Hypothalamus (tissue), 51 donors: ENCODE results near the gene HMGN4.

ENCODE experiments used
- DNase-seq, 51 donors: peaks; one replicate each; lab custom pipeline; 2025; lab: John Stamatoyannopoulos, UW

The HMGN4 gene

DNA sequence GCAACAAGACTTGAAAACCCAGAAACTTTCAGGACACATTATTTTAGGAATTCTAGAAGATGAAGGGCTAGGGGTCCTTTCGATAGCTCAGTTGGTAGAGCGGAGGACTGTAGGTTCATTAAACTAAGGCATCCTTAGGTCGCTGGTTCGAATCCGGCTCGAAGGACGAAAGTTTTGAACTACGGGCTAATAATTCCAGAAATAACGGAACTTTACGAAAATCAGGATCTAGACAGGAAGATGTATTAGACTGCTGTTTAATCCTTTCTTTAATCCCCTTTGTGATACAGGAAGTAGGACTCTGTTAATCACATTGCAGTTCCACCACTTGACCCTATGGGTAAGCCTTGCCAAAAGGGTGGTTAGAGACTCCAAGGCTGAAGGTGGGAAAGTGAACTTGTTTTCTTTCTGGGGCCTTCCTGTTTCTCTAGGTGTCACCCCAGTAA, 37.4 kb downstream of the HMGN4 start:
- DNase-seq, result no peak

DNA sequence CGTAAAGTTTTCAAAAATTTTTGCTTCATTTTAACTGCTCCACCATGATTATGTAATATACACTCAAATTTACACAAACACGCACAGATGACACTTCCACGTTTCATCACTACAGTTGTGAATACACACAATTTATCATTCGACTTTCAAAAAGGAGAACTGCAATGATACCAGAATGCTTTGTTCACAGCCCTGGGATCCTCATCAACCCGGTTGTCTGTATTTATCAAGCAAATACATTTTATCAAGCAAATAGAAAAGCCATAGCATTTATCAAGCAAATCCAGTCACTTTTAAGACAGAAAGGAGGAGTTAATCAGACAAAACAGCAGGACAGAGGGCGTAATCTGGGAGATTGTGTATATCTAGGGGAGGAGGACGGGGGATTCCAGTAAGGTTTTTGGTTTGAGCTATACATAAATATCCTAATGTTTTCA, 38.3 kb downstream of the HMGN4 start:
- no peak for DNase-seq

DNA sequence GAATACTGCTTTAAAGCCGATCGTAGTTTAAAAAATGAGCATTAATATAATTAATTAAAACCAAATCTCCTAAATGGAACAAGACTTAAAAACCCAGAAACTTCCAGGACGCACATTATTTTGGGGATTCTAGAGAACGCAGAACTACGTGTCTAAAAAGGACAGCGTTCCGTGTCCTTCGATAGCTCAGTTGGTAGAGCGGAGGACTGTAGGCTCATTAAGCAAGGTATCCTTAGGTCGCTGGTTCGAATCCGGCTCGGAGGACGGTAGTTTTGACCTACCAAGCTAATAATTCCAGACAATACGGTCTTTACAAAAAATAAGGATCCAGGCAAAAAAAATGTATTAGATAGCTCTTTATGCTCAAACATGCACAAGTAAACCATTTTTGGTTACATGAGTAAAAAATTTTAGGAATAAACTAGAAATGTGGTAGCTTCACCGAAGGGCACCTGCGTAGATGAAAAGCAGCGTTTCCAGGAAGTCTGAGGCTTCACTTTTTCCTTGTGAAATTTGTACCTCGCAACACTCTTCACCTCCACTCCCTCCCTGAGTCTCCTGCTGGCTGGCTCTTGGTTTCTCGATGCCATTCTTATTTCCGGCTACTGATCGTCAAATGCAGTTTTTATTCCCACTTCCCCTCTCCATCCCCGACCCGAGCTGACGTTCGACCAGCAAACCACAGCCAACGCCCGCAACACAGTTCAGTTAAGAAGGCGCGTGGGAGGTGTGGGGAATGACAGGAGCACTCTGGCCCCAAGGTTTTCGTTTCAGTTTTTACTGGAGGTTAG, 39.0 kb downstream of the HMGN4 start:
- DNase-seq, result peak in 12 of 51 donors; percentile 5 to 40 (median 19)

DNA sequence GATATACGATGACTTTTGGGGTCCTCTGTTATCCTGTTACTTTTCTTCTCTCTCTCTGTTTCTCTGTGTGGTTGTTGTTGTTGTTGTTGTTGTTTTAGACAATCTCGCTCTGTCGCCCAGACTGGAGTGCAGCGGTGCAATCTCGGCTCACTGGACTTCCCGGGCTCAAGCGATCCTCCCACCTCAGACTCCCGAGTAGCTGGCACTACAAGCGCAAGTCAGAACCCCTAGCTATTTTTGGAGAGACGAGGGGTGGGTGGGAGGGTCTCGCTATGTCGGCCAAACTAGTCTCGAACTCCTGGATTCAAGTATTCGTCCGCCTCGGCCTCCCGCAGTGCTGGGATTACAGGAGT, 39.5 kb downstream of the HMGN4 start:
- no peak for DNase-seq

DNA sequence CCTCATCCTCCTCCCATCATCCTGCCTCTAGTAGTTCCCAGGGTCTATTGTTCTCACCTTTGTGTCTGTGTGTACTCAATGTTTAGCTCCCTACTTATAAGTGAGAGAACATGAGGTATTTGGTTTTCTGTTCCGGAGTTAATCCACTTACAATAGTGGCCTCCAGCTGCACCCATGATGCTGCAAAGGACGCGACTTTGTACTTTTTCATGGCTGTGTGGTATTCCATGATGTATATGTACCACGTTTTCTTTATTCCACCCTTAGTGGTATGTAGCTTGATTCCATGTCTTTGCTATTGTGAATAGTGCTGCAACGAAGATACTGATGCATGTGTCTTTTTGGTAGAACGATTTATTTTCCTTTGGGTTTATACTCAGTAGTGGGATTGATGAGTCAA, 40.1 kb downstream of the HMGN4 start:
- no peak for DNase-seq

DNA sequence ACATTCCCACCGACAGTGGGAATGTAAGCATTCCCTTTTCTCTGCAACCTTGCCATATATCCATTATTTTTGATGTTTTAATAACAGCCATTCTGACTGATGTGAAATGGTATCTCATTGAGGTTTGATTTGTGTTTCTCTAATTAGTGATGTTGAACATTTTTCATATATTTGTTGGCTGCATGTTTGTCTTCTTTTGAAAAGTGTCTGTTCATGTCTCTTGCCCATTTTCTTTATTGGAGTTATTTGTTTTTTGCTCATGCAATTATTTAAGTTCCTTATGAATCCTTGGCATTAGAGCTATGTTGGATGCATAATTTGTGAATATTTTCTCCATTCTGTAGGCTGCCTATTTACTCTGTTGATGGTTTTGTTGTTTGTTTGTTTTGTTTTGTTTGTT, 40.6 kb downstream of the HMGN4 start:
- DNase-seq, result no peak

DNA sequence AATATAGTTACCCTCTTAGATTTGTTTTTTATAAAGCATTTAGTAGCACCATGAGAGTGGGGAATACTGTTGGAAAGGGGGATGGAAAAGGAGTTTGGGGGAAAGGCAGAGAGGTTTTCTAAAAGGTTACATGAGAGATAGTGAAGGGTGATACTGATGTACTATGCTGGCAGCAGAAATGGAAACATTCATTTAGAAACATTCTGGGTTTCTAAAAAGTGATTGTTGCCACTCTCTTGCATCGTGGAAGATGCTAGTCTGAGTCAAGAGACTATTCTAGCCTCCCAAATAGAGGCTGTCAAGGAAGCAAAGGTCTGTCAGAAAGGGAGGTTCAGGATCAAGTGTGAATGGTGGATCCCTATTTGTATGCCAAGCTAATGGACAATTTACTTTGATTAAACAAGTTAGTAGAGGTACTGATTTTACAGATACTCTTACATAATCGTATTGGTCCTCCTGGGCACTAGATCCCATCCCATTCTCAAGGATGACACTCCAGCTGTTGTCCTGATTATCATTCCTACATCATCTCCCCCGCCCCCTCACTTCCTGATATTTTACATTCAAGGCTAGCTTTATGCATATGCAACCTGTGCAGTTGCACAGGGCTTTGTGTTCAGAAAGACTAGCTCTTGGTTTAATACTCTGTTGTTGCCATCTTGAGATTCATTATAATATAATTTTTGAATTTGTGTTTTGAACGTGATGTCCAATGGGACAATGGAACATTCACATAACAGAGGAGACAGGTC, 43.2 kb downstream of the HMGN4 start:
- DNase-seq, result no peak

DNA sequence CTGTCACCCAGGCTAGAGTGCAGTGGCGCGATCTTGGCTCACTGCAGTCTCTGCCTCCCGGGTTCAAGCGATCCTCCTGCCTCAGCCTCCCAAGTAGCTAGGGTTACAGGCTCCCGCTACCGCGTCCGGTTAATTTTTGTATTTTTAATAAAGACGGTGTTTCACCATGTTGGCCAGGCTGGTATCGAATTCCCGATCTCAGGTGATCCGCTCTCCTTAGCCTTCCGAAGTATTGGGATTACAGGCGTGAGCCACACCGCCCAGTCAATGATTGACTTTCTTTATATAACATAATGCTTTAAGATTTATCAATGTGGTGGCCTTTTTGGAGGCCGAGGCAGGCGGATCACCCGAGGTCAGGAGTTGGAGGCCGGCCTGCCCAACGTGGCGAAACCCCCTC, 50.8 kb downstream of the HMGN4 start:
- no peak for DNase-seq

DNA sequence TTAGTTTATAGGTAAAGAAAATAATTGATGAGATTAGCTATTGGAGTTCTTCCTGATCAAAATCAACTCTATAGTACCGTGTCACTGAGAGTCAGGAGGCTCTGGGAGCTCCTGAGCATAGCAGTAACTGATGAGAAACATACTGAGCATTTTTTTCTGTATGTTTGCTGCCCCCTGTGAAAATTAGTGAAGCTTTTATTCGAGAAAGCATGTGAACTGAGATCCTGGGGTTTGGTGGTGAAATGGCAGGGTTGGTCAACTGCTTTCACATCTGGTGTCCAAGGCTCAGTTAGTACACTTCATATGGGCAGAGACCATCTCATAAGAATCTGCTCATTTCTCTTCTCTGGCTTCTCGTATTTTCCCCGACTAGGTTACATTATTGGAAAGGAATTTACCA, 54.5 kb downstream of the HMGN4 start:
- DNase-seq, result no peak

DNA sequence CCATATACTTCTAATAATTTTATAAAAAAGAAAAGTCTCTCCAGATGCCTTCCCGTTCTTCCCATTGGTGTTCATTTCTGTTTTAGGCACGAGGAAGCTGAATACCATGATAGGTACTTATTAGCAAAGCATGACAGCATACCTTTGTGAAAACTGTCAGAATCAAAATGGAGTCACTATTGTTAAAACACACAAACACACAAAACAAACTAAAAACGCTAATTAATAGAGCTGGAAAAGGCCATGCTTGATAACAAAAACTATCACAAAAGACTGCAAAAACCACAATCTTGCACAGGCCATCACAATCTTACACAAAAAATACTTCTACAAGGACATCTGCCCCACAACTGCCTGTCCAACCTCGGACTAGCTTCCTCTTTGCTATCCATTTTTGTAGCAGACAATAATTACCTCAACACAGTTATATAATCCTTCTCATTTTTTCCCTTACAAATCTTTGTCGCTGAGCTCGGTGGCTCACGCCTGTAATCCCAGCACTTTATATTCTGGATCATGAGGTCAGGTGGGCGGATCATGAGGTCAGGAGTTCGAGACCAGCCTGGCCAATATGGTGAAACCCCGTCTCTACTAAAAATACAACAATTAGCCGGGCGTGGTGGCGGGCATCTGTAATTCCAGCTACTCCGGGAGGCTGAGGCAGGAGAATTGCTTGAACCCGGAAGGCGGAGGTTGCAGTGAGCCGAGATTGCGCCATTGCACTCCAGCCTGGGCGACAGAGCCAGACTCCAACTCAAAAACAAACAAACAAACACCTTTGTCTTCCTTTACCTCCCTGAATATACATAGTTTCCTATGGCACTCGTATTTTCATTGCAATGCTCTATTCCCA, 55.3 kb downstream of the HMGN4 start:
- DNase-seq, result no peak

DNA sequence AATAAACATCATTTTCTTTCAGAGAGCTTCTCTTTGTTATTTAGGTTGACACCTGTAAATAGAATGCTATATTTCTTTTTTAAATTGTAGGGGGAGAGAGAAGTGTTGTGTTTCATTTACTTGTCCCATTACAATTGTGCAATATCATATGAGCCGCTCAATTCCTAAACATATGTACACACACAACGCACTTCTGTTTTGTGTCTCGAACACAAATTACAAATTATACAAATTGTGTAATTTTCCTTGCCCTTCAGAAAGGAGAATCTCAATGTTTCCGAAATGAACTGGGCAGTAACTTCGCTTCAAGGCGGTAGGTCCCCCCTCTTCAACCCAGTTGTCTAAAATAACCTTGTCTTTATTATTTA, 55.9 kb downstream of the HMGN4 start:
- no peak for DNase-seq

DNA sequence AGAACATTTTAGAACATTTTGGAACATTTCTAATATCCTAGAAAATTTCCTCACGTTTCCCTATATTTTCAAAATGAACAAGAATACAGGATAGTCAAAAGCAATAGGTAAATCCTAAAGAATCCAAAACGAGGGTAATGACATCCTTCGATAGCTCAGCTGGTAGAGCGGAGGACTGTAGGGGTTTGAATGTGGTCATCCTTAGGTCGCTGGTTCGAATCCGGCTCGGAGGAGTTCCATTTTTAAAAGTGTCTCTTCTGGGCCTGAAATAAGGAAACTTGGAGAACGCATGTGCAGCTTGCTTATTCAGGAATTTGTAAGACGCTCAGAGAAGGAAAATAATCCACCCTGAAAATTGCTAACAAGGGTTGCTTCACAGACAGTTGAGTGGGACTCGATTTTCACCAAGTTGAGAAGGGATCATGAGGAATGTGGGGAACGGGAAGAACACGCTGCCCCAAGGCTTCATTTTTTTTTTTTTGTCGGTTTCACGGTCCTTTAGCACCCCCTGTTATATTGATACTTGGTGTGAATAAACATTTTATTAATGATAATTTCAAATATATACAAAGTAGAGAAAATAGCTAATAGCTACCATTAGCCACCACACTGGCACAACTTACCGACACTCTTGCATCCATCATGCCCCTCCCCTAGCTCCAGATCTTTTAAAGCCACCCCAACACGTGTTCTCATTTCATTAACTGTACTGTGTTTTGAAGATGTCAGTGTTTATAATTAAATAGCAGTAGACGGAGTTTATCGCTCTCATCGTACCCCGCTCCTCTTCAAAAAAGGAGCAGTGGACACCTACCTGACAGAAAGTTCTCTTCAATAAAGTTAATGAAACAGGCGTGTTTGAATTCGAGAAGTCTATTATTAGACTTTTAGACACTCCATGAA, 56.8 kb downstream of the HMGN4 start:
- DNase-seq, result peak in 6 of 51 donors; percentile 6 to 43 (median 18)

DNA sequence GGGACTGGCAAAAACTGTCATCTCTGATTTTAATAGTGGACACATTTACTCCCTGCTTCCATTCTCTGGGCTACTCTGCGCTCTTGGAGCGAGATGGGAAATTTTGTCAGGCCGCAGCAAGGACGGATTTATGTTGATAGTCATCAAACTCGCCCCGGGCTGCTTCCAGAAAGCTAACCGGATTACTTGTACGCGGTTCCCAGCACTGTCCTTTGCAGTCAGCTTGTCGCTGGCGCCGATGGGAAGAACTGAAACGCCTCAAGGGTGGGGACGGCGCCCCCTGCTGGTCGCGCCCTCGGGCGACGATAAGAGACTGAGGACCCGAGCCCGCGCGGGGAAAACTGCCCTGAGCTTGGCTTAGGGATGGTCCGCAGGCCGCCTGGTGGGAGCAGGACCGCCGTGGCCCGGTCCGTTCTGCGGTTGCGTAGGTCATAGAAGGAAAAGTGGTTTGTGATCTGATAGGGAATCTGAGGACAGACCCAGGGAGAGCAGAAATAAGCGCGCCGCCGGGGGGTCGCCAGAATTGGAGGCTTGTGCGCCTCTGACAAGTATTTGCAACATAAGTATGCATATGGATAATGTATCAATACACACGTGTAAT, 57.6 kb downstream of the HMGN4 start:
- peak in 50 of 51 donors; percentile 29 to 94 (median 80) for DNase-seq
